Measurements from ENCODE around the gene OR10H4.

OR10H4 gene, protein sequence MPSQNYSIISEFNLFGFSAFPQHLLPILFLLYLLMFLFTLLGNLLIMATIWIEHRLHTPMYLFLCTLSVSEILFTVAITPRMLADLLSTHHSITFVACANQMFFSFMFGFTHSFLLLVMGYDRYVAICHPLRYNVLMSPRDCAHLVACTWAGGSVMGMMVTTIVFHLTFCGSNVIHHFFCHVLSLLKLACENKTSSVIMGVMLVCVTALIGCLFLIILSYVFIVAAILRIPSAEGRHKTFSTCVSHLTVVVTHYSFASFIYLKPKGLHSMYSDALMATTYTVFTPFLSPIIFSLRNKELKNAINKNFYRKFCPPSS

GRCh38 chr19:15948223-15949058 is at the start of gene OR10H4:
Gene OR10H4 (plus strand): TSS chr19:15949008. CDS start chr19:15949008, 0 bp downstream.
- TF ChIP-seq GATA3 (IDR thresholded peaks at IDR 0.05; ENCODE audit: low read depth, low read length) (no peak), GATA2 (IDR thresholded peaks at IDR 0.05; ENCODE audit: low read depth, low read length) (no peak)

DNA sequence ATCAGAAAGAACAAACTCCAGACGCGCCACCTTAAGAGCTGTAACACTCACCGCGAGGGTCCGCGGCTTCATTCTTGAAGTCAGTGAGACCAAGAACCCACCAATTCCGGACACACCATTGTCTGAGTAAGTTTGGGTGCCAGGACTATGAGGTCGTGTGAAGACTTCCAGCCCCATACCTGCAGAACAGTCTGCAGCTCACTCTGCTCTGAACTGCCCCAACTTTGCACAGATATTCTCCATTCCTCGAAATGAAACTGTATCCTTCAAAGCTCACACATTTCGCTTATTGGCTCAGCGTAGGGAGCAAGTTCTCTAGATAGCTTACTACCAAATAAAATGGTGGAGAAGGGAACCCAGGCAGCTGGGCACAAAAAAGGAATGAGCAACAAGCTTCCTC is 48.3 kb upstream of the OR10H4 start:
- no peak for TF ChIP-seq GATA2 (IDR thresholded peaks at IDR 0.05; ENCODE audit: low read depth, low read length)
- no peak for TF ChIP-seq GATA3 (IDR thresholded peaks at IDR 0.05; ENCODE audit: low read depth, low read length)

DNA sequence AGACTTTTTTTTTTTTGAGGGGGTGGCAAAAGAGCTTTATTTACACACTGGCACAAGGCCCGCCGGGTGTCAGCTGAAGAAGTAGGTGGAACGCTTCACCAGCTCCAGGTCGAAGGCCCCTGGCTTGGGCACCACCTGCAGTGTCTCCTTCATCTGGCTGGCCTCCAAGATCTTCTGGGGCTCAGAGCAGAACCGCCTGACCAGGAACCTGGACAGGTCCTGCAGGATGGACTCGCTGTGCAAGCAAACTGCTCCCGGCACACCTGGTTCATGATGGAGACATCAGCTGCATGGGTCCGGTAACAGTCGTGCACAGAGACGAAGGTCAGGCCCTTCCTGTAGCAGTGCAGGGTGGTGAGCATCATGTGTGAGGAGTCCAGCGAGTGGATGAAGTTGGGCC is 46.6 kb upstream of the OR10H4 start:
- TF ChIP-seq GATA3 (IDR thresholded peaks at IDR 0.05; ENCODE audit: low read depth, low read length) (no peak), GATA2 (IDR thresholded peaks at IDR 0.05; ENCODE audit: low read depth, low read length) (no peak)

DNA sequence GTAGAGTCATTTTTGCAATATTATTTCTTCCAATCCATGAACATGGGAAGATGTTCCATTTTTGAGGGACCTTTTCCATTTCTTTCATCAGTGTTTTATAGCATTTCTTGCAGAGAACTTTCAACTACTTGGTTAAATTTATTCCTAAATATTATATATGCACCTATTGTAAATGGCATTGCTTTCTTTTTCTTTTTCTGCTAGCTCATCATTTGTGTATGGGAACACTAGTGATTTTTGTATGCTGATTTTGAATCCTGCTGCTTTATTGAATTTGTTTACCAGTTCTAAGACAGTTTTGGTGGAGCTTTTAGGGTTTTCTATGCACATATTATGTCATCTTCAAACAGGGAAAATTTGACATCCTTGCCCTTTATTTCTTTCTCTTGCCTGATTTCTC is 43.8 kb upstream of the OR10H4 start:
- no peak for TF ChIP-seq GATA2 (IDR thresholded peaks at IDR 0.05; ENCODE audit: low read depth, low read length)
- no peak for TF ChIP-seq GATA3 (IDR thresholded peaks at IDR 0.05; ENCODE audit: low read depth, low read length)

DNA sequence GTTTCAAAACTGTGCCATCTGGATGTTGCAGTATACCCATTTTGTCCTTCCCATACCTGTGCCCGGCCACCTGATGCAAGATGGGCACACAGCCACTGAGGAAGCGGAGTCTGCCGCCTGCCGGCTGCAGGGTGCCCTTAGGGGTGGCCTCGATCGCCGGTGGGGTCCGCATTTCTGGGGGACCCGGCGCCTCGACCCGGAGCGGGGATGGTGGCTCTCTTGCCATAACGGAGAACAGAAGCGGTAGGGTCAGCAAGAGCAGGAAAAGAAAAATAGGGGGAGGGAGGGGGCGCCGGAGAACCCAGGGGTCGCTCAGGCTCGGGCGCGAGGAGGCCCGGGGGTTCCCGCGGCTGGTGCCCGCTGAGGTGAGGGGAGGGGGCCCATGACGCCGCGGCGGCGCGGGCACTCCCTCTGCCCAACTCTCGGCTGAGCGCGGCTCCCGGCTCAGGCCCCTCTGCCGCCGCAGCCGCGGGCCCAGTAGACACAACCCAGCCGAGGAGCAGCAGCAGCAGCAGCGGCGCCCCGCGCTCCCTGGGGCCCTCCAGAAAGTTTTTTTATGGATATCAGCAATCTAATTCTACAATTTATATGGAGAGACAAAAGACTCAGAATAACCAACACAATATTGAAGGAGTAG is 37.1 kb upstream of the OR10H4 start:
- TF ChIP-seq GATA2 (IDR thresholded peaks at IDR 0.05; ENCODE audit: low read depth, low read length) (no peak), GATA3 (IDR thresholded peaks at IDR 0.05; ENCODE audit: low read depth, low read length) (no peak)

GRCh38 chr19:15913384-15913783 is 35.4 kb upstream of the OR10H4 start:
- TF ChIP-seq GATA3 (IDR thresholded peaks at IDR 0.05; ENCODE audit: low read depth, low read length) (no peak), GATA2 (IDR thresholded peaks at IDR 0.05; ENCODE audit: low read depth, low read length) (no peak)

GRCh38 chr19:15913830-15914229 is 35.0 kb upstream of the OR10H4 start:
- no peak for TF ChIP-seq GATA2 (IDR thresholded peaks at IDR 0.05; ENCODE audit: low read depth, low read length)
- TF ChIP-seq GATA3 (IDR thresholded peaks at IDR 0.05; ENCODE audit: low read depth, low read length): no peak

DNA sequence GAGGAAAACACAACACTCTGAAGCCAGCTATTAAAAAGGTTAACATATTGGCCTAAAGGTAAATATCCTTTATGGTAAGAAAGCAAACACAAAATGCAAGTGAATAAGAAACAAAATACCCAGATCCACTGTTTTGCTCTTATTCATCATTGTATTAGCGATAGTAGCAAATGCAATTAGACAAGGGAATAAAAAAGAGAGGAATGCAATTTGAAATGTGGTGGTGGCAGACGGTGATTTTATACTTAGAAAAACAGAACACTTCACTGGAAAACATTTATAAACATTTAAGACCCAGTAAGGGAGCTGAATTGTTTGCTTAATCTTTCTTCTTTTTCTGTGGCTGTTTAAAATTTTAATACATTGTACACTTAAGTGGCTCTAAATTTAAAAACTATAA is 33.7 kb upstream of the OR10H4 start:
- TF ChIP-seq GATA3 (IDR thresholded peaks at IDR 0.05; ENCODE audit: low read depth, low read length): no peak
- TF ChIP-seq GATA2 (IDR thresholded peaks at IDR 0.05; ENCODE audit: low read depth, low read length): no peak

DNA sequence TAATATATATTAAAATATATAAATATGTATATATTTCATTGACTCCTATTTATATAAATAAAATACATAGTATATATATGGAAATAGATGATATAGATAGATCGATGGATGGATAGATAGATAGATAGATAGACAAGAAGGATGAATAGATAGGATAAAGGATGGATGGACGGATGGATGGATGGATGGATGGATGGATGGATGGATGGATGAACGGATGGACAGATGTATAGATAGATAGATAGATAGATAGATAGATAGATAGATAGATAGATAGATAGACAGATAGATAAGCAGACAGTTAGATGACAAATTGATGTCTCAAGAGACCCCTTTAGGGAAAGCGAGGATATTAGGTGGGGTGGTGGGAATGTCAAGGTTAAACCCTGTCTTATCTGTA is 29.6 kb upstream of the OR10H4 start:
- no peak for TF ChIP-seq GATA2 (IDR thresholded peaks at IDR 0.05; ENCODE audit: low read depth, low read length)
- no peak for TF ChIP-seq GATA3 (IDR thresholded peaks at IDR 0.05; ENCODE audit: low read depth, low read length)

- TF ChIP-seq GATA3 (IDR thresholded peaks at IDR 0.05; ENCODE audit: low read depth, low read length): no peak
- no peak for TF ChIP-seq GATA2 (IDR thresholded peaks at IDR 0.05; ENCODE audit: low read depth, low read length)
Observed at GRCh38 chr19:15922021-15922420, 26.8 kb upstream of the OR10H4 start.

GRCh38 chr19:15923702-15924101 is 25.1 kb upstream of the OR10H4 start:
- no peak for TF ChIP-seq GATA3 (IDR thresholded peaks at IDR 0.05; ENCODE audit: low read depth, low read length)
- TF ChIP-seq GATA2 (IDR thresholded peaks at IDR 0.05; ENCODE audit: low read depth, low read length): no peak

- TF ChIP-seq GATA2 (IDR thresholded peaks at IDR 0.05; ENCODE audit: low read depth, low read length) (no peak), GATA3 (IDR thresholded peaks at IDR 0.05; ENCODE audit: low read depth, low read length) (no peak)
Observed at GRCh38 chr19:15926484-15926883, 22.3 kb upstream of the OR10H4 start.

- no peak for TF ChIP-seq GATA3 (IDR thresholded peaks at IDR 0.05; ENCODE audit: low read depth, low read length)
- TF ChIP-seq GATA2 (IDR thresholded peaks at IDR 0.05; ENCODE audit: low read depth, low read length): no peak
Observed at GRCh38 chr19:15928321-15928720, 20.5 kb upstream of the OR10H4 start.

GRCh38 chr19:15934332-15935078 is 14.3 kb upstream of the OR10H4 start, which contains the start of gene CYP4F11:
Gene CYP4F11 (minus strand): TSS chr19:15934529. CDS start chr19:15934408, 121 bp downstream.
- no peak for TF ChIP-seq GATA2 (IDR thresholded peaks at IDR 0.05; ENCODE audit: low read depth, low read length)
- TF ChIP-seq GATA3 (IDR thresholded peaks at IDR 0.05; ENCODE audit: low read depth, low read length): no peak
